ENCODE data around the gene NOLC1.
"Not testable (repeated sequence)": the region's sequence is repeated elsewhere in the genome, so short reads cannot be mapped to it uniquely, and the experiment has no call there.

Gene NOLC1

DNA sequence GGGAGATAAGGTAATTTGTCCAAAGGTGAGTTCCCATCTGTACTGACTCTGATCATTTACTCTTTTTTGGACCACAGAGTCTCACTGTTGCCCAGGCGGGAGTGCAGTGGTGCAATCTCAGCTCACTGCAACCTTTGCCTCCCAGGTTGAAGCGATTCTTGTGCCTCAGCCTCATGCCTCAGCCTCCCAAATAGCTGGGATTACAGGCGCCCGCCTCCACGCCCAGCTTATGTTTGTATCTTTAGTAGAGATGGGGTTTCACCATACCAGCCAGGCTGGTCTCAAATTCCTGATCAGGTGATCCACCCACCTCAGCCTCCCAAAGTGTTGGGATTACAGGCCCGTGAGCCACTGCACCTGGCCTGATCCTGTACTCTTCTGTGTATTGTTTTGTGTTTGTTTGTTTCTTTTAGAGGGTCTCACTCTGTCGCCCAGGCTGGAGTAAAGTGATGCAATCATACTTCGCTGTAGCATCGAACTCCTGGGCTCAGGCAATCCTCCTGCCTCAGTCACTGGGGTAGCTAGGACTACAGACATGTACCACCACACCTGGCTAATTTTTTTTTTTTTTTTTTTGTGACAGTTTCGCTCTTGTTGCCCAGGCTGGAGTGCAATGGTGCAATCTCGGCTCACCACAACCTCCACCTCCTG, 2.4 kb downstream of the NOLC1 start:
- no peak overlapping the region for H3K4me3 ChIP-seq (ENCODE audit: low read length)
- TF ChIP-seq ZNF274 (IDR thresholded peaks at IDR 0.05; ENCODE audit: low read depth, low read length), result no peak

GRCh38 chr10:102157224-102157623, 5.0 kb downstream of the NOLC1 start:
- H3K4me3 ChIP-seq (ENCODE audit: low read length), result no peak overlapping the region
- TF ChIP-seq ZNF274 (IDR thresholded peaks at IDR 0.05; ENCODE audit: low read depth, low read length), result no peak

GRCh38 chr10:102159051-102159597, 6.9 kb downstream of the NOLC1 start:
- TF ChIP-seq ZNF274 (IDR thresholded peaks at IDR 0.05; ENCODE audit: low read depth, low read length), result no peak
- H3K4me3 ChIP-seq (ENCODE audit: low read length), result no peak overlapping the region

- H3K4me3 ChIP-seq (ENCODE audit: low read length), result no peak overlapping the region
- TF ChIP-seq ZNF274 (IDR thresholded peaks at IDR 0.05; ENCODE audit: low read depth, low read length), result no peak
These were observed 7.6 kb downstream of the NOLC1 start for GRCh38 chr10:102159831-102160230.

- H3K4me3 ChIP-seq (ENCODE audit: low read length), result no peak overlapping the region
These were observed 11.3 kb downstream of the NOLC1 start for GRCh38 chr10:102163342-102163989.

DNA sequence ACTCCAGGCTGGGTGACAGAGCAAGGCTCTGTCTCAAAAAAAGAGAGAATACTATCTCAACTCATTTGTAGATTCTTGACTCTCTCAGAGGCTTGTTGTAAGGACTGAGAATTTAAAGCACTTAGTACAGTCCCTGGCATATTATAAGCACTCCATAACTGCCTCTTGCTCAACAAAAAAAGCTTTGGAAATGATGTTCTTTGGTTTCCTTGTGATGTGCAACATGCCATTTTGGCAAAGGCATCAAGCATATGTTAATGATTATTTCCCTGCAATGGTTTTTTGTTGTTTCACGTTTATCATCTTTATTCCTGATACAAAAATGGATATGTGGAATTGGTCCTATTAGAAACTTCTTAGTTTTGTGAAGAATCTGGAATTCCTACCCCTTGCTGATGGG, 15.7 kb downstream of the NOLC1 start:
- TF ChIP-seq ZNF274 (IDR thresholded peaks at IDR 0.05; ENCODE audit: low read depth, low read length), result no peak
- H3K4me3 ChIP-seq (ENCODE audit: low read length), result no peak overlapping the region

More at GRCh38 chr10:102163342-102163989, 11.3 kb downstream of the NOLC1 start:
- TF ChIP-seq ZNF274 (IDR thresholded peaks at IDR 0.05; ENCODE audit: low read depth, low read length), result no peak

GRCh38 chr10:102170602-102171001, 18.4 kb downstream of the NOLC1 start:
- TF ChIP-seq ZNF274 (IDR thresholded peaks at IDR 0.05; ENCODE audit: low read depth, low read length), result no peak
- H3K4me3 ChIP-seq (ENCODE audit: low read length), result no peak overlapping the region

GRCh38 chr10:102172288-102172687, 20.1 kb downstream of the NOLC1 start:
- no peak overlapping the region for H3K4me3 ChIP-seq (ENCODE audit: low read length)
- no peak for TF ChIP-seq ZNF274 (IDR thresholded peaks at IDR 0.05; ENCODE audit: low read depth, low read length)

DNA sequence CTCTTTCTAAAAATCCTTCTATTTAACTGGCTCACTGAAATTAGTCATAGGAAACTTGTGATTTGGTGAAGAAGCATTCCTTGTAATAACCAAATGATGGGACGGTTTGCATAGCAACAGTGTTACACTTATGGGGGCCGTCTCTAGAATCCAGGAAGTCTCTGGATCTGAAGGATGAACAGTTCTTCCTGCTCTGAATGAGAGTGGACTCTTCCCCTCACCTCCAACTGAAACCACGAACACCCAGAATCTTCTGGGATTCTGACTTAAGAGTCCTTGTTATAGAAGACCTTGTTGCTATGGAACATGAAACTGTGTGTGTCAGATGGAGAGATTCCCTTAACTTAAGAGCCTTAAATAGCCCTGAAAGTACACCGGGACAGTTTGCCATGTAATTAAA, 23.2 kb downstream of the NOLC1 start:
- TF ChIP-seq ZNF274 (IDR thresholded peaks at IDR 0.05; ENCODE audit: low read depth, low read length), result no peak
- no peak overlapping the region for H3K4me3 ChIP-seq (ENCODE audit: low read length)

- H3K4me3 ChIP-seq (ENCODE audit: low read length), result no peak overlapping the region
- no peak for TF ChIP-seq ZNF274 (IDR thresholded peaks at IDR 0.05; ENCODE audit: low read depth, low read length)
These were observed 32.4 kb downstream of the NOLC1 start for GRCh38 chr10:102184606-102185005.

DNA sequence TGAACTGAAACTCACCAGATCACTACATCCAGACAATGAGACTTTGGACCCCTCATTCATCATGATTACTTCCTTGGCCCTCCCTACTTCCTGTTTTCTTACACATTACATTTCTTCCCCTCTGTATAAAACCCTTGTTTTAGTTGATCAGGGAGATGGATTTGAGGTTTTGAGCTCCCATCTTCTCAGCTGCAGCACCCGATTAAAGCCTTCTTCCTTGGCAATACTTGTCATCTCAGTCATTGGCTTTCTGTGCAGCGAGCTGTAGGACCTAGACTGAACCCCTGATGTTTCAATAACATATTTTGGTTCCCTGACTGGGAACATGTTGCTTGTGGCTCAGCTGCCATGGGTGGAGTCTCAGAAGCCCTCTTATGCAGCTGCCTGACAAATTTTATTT, 33.1 kb downstream of the NOLC1 start:
- no peak for TF ChIP-seq ZNF274 (IDR thresholded peaks at IDR 0.05; ENCODE audit: low read depth, low read length)

DNA sequence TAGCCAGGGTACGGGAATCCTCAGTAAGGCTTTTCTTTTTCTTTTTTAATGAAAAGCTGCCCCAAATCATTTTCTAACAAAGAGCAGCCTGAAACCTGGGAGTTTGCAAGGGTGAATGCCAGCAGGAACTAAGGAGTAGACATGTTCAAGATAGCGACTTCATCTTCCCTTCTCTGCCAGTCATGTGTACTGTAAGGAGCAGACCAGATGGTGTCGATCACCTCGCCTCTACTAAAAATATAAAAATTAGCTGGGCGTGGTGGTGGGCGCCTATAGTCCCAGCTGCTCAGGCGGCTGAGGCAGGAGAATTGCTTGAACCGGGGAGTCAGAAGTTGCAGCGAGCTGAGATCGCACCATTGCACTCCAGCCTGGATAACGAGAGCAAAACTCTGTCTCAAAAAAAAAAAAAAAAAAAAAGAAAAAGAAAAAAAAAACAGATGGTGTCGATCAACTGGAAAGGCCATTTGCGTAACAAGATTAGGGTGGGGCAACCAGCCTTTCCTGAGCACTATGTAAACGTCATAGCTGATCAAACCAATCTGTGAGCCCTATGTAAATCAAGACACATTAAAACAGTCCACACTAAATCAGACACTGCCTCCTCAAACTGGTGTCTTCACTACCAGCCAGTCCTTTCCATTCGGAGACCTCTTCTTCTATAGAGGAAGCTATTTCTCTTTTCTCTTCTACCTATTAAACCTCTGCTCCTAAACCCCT, 33.8 kb downstream of the NOLC1 start:
- H3K4me3 ChIP-seq (ENCODE audit: low read length), result no peak overlapping the region
- no peak for TF ChIP-seq ZNF274 (IDR thresholded peaks at IDR 0.05; ENCODE audit: low read depth, low read length)

More for the DNA sequence above, 33.1 kb downstream of the NOLC1 start:
- H3K4me3 ChIP-seq (ENCODE audit: low read length), result no peak overlapping the region

- TF ChIP-seq ZNF274 (IDR thresholded peaks at IDR 0.05; ENCODE audit: low read depth, low read length), result no peak
These were observed 36.2 kb downstream of the NOLC1 start for GRCh38 chr10:102188298-102188940.

DNA sequence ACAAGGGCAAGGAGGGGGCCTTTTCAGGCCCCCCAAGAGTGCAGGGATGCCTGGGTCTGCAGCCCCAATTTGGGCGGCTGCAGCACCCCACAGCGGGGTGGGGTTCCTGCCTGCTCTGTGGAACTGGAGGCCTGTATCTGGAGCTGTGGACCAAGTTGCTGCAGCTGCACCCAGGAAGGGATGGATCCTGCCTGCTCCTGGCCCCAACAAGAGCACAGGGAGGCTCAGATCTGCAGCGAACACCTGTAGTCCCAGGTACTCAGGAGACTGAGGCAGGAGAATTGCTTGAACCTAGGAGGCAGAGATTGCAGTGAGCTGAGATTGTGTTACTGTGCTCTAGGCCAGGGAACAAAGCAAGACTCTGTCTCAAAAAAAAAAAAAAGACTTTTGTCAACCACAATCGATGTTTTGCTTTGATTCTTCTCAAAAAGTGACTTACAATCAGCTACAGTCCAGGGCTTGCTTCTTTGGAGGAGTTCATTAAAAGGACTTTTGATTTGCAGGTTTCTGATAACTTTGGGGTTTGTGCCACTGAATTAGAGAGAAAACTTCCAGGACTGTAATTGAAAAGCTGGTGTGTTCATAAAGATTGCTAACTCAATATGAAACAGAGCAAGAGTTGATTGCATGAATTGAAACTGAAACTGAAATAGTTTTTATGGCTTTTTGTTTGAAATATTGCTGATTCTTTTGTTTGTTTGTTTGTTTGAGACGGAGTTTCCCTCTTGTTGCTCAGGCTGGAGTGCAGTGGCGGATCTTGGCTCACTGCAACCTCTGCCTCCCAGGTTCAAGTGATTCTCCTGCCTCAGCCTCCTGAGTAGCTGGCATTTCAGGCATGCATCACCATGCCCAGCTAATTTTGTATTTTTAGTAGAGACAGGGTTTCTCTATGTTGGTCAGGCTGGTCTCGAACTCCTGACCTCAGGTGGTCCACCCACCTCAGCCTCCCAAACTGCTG, 37.0 kb downstream of the NOLC1 start:
- H3K4me3 ChIP-seq (ENCODE audit: low read length), result not testable (repeated sequence)

More at GRCh38 chr10:102188298-102188940, 36.2 kb downstream of the NOLC1 start:
- H3K4me3 ChIP-seq (ENCODE audit: low read length), result no peak overlapping the region

All from GM08714 (cell line).